ENCODE measurements around the gene UTP11.
A peak's percentile ranks its signal among the peaks of the same experiment; 100 is the strongest.
"Not testable (repeated sequence)": the region's sequence is repeated elsewhere in the genome, so short reads cannot be mapped to it uniquely, and the experiment has no call there.

UTP11 gene, protein sequence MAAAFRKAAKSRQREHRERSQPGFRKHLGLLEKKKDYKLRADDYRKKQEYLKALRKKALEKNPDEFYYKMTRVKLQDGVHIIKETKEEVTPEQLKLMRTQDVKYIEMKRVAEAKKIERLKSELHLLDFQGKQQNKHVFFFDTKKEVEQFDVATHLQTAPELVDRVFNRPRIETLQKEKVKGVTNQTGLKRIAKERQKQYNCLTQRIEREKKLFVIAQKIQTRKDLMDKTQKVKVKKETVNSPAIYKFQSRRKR

DNA sequence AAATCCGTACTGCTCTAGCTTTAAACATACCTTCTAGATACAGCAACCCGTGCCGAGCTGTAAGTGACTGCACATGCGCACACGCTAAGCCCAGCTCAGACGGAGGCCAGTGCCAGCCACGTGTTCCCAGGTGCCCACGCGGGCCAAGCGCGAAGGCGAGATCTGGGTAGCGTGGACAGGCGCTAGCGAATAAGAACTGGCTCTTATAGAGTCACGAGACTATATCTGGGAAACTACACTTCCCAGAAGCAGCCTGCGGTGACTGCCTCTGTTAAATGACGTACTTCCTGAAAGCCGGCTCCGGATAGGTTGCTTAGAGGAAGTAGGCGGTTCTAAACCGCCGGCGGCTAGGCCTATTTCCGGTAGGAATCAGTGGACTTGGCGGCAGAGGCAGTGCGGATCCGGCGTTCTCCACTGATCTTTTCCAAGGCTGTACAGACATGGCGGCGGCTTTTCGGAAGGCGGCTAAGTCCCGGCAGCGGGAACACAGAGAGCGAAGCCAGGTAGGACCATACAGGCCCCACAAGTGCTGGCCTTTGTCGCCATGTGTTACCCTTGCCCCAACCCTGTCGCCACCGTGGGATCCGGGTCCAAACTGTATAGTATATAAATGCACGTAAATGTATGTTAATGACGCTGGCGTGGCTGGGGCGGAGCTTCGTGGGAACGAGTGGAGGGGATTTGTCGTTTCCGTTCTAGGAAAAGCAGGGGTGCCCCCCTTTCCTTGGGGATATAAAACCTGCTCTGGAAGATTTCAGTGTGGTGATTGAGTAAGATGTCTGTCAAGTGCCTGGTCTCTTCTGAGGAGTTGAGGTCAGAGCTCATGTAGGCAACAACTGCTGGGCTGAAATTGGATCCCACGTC lies at the start of gene UTP11:
Gene UTP11, plus strand, starts transcription at position 372 of the 864 bp plus-strand sequence. Its CDS starts 69 bp downstream, at position 441.
- DNase-seq = peak; percentile 100

- DNase-seq = not testable (repeated sequence)
Observed at GRCh38 chr1:37964106-37964505, 48.4 kb upstream of the UTP11 start.

DNA sequence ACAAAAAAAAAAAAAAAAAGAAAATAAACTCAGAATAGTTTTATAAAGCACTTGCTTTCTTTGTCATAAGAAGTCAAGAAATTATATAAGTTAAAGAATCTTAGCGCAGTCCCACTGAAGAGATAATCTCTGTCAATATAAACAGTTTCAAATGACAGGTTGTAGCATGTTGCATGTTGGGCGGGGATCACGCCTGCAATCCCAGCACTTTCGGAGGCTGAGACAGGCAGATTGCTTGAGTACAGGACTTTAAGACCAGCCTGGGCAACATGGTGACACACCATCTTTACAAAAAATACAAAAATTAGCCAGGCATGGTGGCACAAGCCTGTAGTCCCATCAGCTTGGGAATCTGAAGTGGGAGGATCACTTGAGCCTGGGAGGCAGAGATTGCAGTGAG lies 47.2 kb upstream of the UTP11 start:
- no peak for DNase-seq

DNA sequence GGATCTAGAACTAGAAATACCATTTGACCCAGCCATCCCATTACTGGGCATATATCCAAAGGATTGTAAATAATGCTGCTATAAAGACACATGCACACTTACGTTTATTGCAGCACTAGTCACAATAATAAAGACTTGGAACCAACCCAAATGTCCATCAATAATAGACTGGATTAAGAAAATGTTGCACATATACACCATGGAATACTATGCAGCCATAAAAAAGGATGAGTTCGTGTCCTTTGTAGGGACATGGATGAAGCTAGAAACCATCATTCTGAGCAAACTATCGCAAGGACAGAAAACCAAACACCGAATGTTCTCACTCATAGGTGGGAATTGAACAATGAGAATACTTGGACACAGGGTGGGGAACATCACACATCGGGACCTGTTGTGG lies 38.9 kb upstream of the UTP11 start:
- not testable (repeated sequence) for DNase-seq

DNA sequence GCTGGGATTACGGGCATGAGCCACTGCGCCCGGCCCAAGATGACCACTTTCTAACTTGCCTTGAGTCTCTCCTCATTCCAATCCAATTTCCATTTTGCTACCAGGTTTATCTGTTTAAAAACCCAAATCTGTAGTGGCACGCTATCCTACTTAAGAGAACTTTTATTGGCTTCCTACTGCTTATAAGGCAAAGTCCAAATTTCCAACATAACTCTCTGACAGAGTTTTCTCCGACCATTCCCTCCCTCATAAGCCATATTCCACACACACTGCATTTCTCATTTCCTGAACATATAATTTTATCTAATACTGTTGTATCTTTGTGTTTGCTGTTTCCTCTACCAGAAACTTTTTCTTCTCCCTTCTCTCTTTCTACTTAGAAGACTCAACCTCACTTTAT lies 38.0 kb upstream of the UTP11 start:
- no peak for DNase-seq

- DNase-seq = not testable (repeated sequence)
Observed at GRCh38 chr1:37975083-37975482, 37.5 kb upstream of the UTP11 start.

- DNase-seq = no peak
Observed at GRCh38 chr1:37978541-37978940, 34.0 kb upstream of the UTP11 start.

- DNase-seq = no peak
Observed at GRCh38 chr1:37983546-37983945, 29.0 kb upstream of the UTP11 start.

GRCh38 chr1:37987679-37988078 lies 24.9 kb upstream of the UTP11 start:
- DNase-seq = no peak

GRCh38 chr1:37989361-37989930 lies 23.1 kb upstream of the UTP11 start:
- no peak for DNase-seq

DNA sequence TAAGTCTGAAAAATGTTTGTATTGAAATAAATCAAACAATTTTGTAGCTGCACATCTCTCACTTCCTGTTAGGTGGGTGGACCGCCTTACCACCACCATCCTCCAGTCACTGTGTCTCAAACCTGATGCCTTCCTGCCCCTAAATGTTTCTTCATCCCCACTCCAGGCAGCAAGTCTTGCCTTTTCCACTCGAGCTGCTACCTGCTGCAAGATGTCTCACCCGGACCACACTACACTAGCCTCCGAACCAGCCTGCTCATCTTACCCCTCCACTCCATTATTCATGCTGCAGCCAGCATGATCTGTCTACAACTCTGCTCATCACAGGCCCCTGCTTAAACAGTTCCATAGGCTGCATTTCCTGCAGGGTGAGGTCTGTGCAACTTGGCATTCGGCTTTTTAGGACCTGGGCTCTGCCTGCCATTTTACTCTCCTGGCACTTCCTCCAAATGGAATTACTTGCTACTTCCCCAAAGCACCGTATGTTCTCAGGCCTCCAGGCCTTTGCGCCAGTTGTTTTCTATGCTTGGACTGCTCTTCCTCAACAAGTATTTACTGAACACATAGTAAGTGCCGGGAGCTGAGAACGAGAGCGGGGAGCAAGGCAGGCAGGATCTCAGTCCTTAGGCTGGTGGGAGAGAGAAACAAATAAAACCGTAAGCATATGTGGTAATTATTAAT lies 17.5 kb upstream of the UTP11 start:
- no peak for DNase-seq

GRCh38 chr1:37995751-37996345 lies 16.7 kb upstream of the UTP11 start:
- no peak for DNase-seq

- DNase-seq = no peak
Observed at GRCh38 chr1:37997256-37998088, 15.1 kb upstream of the UTP11 start.

GRCh38 chr1:37998089-37998808 lies 14.3 kb upstream of the UTP11 start:
- DNase-seq = no peak

DNA sequence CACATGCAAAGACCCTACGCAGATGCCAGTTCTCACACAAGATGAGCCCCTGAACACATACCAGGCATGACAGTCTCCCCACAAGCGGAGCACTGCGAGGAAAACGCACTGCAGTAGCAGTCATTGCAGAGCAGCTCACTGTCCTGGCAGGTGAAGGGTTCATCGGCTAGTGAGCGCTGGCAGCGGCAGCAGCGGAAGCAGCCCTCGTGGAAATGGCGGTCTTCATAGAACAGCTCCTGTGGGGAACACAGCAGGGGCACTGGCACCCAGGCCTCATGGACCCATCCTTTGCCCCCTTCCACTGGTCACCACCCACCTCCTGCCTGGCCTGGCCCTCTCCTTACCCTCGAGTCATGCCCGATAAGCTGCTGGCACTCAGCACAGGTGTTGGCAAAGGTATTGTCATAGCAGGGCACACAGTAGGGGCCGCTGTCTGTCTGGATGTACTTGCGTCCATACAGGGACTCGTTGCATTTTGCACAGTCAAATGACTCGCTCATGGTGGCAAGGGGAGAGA lies 13.6 kb upstream of the UTP11 start:
- DNase-seq = no peak

GRCh38 chr1:37999430-38000232 lies 12.9 kb upstream of the UTP11 start:
- no peak for DNase-seq

DNA sequence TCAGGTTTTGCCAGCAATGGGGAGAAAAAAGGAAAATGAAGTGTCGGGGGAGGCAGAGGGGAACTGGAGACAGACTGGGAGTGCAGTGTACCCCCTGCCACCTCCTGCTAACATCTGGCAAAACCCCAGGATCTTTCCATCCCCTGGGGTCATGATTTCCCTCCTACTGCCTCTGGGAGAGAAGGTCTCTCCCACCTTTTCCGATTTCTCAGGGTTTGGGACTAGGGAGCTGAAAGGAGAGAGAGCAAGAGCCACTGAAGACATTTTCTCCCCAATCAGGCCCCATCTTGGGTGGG lies 12.4 kb upstream of the UTP11 start:
- no peak for DNase-seq

- DNase-seq = no peak
Observed at GRCh38 chr1:38000529-38001455, 11.7 kb upstream of the UTP11 start.

Measured in NCI-H2081 treated with DMSO at 0.1 percent for 48 hours (cell line).